ENCODE measurements around the gene ETV6. TPM values are rescaled to one million over a fixed set of nuclear protein-coding genes. Genes with fewer than 3 reads are reported as not detected.

ETV6 gene
- total RNA-seq, 1 donor from 2014 or later: 33.4 TPM

DNA sequence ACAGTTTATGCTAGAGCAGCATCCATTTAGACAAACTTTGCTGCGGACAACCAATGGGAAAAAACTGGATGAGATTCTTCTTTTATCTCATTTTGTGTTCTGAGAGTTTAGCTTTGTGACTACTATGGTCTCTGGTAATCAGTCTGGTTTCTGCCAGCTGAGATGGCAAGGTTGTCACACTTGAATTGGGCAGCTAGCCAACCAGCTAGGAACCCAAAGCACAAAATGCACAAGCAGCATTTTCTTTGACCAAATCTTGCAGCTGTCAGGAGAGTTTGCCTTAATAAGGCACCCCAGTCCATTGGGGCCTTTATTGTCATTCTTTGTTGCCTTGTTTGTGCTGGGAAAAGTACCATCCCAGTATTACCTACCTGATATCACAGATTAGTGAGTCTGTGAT is 34.0 kb upstream of the ETV6 start:
- no peak for DNase-seq (ENCODE audit: low spot score)
- TF ChIP-seq, protein P1, sequence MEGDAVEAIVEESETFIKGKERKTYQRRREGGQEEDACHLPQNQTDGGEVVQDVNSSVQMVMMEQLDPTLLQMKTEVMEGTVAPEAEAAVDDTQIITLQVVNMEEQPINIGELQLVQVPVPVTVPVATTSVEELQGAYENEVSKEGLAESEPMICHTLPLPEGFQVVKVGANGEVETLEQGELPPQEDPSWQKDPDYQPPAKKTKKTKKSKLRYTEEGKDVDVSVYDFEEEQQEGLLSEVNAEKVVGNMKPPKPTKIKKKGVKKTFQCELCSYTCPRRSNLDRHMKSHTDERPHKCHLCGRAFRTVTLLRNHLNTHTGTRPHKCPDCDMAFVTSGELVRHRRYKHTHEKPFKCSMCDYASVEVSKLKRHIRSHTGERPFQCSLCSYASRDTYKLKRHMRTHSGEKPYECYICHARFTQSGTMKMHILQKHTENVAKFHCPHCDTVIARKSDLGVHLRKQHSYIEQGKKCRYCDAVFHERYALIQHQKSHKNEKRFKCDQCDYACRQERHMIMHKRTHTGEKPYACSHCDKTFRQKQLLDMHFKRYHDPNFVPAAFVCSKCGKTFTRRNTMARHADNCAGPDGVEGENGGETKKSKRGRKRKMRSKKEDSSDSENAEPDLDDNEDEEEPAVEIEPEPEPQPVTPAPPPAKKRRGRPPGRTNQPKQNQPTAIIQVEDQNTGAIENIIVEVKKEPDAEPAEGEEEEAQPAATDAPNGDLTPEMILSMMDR (IDR thresholded peaks at IDR 0.05): no peak
- Mint-ChIP-seq H3K27ac (ENCODE audit: unreplicated experiment) (no peak overlapping the region), H3K9me3 (ENCODE audit: low read depth) (no peaks in the 10 kb centered on the region), H3K27me3 (ENCODE audit: low read depth) (no peaks in the 10 kb centered on the region), H3K4me1 (ENCODE audit: low read depth) (no peaks in the 10 kb centered on the region), H3K4me3 (ENCODE audit: unreplicated experiment) (no peak overlapping the region), H3K36me3 (ENCODE audit: low read depth) (no peaks in the 10 kb centered on the region)

DNA sequence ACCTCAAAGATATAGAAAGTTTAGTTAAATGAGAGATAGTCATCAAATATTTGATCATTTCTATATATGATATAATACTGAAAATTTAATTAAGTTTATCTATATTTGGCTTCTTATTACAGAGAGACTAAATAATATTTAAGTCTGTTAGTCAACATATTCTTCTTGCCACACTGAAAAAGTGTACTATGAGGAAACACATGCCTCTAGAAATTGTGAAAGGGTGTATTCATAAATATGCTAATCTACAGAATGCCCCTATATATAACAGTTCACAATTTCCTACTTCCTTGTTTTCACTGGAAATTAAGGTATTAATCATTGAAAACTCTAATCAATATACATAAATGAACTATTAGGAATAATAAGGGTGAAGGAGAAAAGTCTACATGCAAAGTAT is 31.4 kb upstream of the ETV6 start:
- H3K27me3 Mint-ChIP-seq (ENCODE audit: low read depth): no peaks in the 10 kb centered on the region
- no peaks in the 10 kb centered on the region for H3K36me3 Mint-ChIP-seq (ENCODE audit: low read depth)
- DNase-seq (ENCODE audit: low spot score): no peak
- no peaks in the 10 kb centered on the region for H3K9me3 Mint-ChIP-seq (ENCODE audit: low read depth)
- no peak overlapping the region for H3K27ac Mint-ChIP-seq (ENCODE audit: unreplicated experiment)
- H3K4me3 Mint-ChIP-seq (ENCODE audit: unreplicated experiment): no peak overlapping the region
- H3K4me1 Mint-ChIP-seq (ENCODE audit: low read depth): peaks cover 3% of the 10 kb centered on the region
- TF ChIP-seq, protein P1 (IDR thresholded peaks at IDR 0.05): no peak

DNA sequence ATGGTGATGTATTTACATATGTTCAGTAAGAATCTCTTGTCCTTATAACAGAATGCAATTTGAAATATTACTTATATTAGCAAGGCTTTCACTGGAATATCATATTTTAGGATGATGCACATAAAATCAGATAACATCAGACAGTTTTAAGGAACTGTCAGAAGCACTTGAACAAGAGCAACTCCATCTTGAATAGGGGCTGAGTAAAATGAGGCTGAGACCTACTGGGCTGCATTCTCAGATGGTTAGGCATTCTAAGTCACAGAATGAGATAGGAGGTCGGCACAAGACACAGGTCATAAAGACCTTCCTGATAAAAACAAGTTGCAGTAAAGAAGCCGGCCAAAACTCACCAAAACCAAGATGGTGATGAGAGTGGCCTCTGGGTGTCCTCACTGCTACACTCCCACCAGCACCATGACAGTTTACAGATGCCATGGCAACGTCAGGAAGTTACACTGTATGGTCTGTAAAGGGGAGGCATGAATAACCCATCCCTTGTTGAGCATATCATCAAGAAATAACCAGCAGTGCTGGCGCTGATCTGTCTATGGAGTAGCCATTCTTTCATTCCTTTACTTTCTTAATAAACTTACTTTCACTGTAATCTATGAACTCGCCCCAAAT is 27.6 kb upstream of the ETV6 start:
- no peaks in the 10 kb centered on the region for H3K27me3 Mint-ChIP-seq (ENCODE audit: low read depth)
- H3K27ac Mint-ChIP-seq (ENCODE audit: unreplicated experiment): no peak overlapping the region
- H3K4me1 Mint-ChIP-seq (ENCODE audit: low read depth): peaks cover 9% of the 10 kb centered on the region
- TF ChIP-seq, protein P1 (IDR thresholded peaks at IDR 0.05): no peak
- DNase-seq (ENCODE audit: low spot score): no peak
- no peak overlapping the region for H3K4me3 Mint-ChIP-seq (ENCODE audit: unreplicated experiment)
- no peaks in the 10 kb centered on the region for H3K36me3 Mint-ChIP-seq (ENCODE audit: low read depth)
- peaks cover 8% of the 10 kb centered on the region for H3K9me3 Mint-ChIP-seq (ENCODE audit: low read depth)

DNA sequence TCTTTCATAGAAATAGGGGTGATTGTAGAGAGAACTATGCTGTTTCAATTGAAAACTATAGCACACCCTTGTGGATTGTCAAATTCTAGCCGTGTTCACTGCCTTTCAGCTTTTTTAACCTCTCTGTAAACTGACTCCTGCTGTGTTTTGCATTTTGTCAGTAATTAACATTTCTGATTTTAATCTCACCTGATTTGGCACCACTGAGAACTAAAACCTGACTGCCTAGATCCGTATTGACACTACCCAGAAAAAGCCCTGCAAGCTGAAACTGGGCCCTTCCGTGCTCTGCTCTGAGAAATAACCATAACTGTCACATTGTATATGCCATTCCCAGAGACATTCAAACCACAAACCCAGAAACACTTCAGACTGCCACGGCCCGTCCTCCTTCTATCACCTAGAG is 26.6 kb upstream of the ETV6 start:
- H3K4me3 Mint-ChIP-seq (ENCODE audit: unreplicated experiment): no peak overlapping the region
- peaks cover 9% of the 10 kb centered on the region for H3K4me1 Mint-ChIP-seq (ENCODE audit: low read depth)
- peaks cover 8% of the 10 kb centered on the region for H3K9me3 Mint-ChIP-seq (ENCODE audit: low read depth)
- no peak for DNase-seq (ENCODE audit: low spot score)
- no peaks in the 10 kb centered on the region for H3K36me3 Mint-ChIP-seq (ENCODE audit: low read depth)
- H3K27me3 Mint-ChIP-seq (ENCODE audit: low read depth): no peaks in the 10 kb centered on the region
- TF ChIP-seq, protein P1 (IDR thresholded peaks at IDR 0.05): peak; percentile 65
- H3K27ac Mint-ChIP-seq (ENCODE audit: unreplicated experiment): no peak overlapping the region

DNA sequence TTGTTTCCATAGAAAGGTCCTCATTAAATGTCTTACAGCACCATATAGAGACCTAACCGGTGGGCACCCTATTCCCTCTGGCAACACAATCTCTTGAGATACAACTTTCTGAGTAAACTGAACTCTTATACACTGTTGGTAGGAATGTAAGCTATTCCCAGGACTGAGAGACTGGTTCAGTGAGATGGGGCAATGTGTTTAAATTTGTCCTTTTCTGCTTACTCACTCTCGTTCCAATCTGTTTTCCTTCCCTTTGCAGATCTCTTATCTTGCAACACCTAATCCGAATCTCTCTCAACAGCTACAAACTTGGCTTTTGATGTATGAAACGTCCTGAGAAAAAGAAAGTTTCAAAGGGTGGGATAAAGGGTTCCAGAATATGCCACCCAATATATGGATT is 26.1 kb upstream of the ETV6 start:
- Mint-ChIP-seq H3K27me3 (ENCODE audit: low read depth) (no peaks in the 10 kb centered on the region), H3K4me3 (ENCODE audit: unreplicated experiment) (no peak overlapping the region), H3K4me1 (ENCODE audit: low read depth) (peaks cover 9% of the 10 kb centered on the region), H3K9me3 (ENCODE audit: low read depth) (peaks cover 8% of the 10 kb centered on the region), H3K36me3 (ENCODE audit: low read depth) (no peaks in the 10 kb centered on the region), H3K27ac (ENCODE audit: unreplicated experiment) (no peak overlapping the region)
- TF ChIP-seq, protein P1 (IDR thresholded peaks at IDR 0.05): no peak
- DNase-seq (ENCODE audit: low spot score): no peak
